Hepatic stellate cell (primary cell): ENCODE results near the gene ZNF774.
"Not testable (repeated sequence)": the region's sequence is repeated elsewhere in the genome, so short reads cannot be mapped to it uniquely, and the experiment has no call there.

Source experiments
- DNase-seq: peaks from one replicate; pipeline ENCODE4 v3.0.0; 2011; ENCODE audit warnings: low spot score

The ZNF774 gene

GRCh38 chr15:90393040-90393439 lies 41.0 kb downstream of the ZNF774 start:
- DNase-seq = no peak

DNA sequence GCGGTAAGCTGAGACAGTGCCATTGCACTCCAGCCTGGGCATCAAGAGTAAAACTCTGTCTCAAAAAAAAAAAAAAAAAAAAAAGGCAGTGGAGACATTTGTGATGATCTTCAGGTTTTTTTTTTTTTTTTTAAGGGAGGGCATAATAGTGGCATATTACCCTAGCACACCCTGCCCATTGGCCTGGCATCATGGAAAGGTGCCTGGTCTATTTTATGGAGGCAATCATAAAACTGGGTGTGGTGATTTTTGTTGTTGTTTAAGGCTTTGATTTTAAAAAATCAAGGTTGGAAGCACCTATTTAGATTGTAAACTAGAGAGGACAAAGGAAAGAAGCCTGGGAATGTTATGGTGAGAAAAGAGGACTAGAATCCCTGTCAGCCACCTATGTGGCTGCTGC lies 42.0 kb downstream of the ZNF774 start:
- no peak for DNase-seq

DNA sequence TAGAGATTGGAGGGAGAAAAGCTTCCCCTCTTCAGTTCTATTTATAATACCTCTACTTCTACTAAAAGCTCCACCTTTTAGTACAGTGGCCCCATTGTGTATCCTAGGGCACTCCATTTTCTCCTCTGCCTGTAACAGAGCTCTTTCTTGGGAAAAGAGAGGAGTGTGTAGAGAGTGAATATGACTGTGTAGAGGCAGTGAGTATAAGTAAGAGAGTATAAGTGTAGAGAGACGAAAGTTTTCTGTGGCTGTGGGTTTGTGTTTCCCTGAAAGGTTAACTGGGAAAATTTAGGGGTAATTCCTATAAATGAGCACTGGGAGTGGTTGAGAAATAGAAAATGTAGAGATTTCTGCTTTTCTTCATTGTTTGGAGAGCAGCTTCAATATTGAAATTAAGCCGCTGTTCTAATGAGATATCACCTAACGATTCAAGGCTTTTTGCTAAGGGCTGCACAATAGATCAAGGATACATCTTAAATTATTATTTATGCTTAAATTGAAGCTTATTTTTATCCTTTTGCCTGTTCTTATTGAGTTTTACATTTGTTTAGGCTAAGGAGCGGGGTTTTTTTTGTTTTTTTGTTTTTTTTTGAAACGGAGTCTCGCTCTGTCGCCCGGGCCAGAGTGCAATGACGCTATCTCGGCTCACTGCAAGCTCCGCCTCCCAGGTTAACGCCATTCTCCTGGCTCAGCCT lies 42.8 kb downstream of the ZNF774 start:
- no peak for DNase-seq

- DNase-seq = no peak
These were observed 44.2 kb downstream of the ZNF774 start for GRCh38 chr15:90396321-90396720.

GRCh38 chr15:90400005-90400758 lies 48.1 kb downstream of the ZNF774 start:
- no peak for DNase-seq

DNA sequence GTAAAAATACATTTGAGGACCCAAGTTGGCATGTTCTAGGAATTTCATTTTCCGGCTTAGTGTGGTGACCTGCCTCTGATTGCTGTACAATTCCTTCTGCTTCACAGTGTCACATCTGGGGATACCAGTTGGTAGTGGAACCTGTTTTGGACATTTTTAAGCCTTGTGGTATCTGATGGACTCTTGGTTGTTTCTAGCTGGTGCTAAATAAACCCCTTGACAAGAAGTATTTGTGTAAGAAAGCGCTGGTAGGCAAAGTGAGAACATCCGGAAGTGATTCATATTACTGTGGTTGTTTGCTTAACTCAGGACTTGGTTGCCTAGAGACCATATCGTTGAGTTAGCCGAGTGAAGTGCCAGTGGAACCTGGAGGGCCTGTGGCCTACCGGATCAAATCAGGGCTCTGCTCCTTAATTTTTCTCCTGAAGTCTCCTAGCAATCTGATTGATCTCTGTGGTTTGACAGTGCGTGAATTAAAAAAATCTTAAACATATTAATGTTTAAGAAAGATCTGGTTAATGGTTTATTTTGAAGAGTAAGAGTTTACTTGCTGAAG lies 48.8 kb downstream of the ZNF774 start:
- peak; percentile 80 for DNase-seq

DNA sequence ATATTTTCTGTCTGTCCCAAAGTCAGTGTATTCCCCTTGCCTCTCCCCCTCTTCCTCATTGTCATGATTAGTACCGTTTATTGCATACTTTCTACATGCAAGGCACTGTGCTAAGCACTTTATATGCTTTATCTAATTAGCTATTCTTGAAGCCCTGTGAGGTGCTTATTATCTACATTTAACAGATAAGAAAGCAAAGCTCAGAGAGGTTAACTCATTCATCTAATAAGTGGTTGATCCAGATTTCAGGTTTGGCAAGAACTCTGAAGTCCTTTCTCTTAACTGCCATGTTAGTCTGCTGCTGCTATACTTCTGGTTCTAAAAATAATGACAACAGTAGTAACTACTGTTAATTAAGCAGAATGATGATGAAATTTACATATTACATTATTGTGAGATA lies 49.4 kb downstream of the ZNF774 start:
- no peak for DNase-seq

DNA sequence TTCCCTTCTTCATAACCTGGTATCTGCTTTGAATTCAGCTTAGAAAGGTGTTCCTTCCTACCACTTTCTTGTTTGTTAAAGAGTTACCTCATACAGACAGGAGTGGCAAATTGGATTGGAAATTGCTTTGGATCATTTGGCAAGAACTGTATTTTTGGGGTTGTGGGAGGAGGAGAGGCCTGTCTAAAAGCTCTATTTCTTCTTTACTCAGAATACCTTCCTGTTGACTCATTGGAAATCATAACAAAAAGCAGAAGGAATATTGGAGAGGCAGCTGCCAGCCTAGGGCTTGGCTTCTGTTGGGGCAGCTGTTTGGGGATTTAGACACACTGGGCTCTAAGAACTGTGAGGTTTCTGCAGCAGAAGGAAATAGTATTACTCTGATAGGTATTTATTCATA lies 50.1 kb downstream of the ZNF774 start:
- peak; percentile 50 for DNase-seq

DNA sequence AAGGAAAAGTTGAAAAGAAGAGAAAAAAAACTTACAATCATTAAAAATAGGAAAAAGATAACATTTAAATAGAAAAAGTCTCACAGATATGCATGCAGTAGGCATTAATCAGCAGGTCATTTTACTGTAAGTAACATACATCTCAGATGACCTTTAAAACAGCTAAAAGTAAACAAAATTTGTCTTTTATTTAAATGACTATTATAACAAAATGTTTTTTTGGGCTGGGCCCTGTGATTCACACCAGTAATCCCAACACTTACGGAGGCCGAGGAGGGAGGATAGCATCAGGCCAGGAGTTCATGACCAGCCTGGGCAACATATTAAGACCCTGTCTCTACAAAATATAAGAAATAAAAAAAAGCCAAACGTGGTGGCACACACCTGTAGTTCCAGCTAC lies 50.7 kb downstream of the ZNF774 start:
- no peak for DNase-seq

DNA sequence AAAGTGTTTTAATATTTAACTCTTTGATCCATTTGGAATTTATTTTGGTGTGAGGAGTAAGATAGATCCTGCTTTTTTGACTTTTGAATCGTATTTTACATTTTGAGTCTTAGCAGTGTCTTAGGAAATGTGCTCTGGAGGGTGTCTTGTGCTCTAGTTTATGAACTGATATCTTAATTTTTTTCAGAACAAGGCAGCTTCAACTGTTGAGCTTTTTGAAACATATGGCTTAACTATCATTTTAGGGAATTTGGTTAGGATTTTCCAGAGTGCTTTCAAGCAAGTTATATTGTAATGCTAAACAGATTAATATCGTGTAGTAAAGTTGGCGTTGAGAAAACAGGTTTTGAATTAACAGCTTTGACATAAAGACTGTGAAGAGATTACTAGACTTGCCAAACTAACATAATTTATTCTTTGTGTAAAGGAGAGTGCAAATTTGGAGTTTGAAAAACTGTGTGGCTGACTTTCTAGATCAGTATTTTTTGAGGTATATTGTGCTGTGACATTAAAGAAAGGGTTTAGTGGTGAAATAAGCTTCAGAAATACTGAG lies 53.0 kb downstream of the ZNF774 start:
- DNase-seq = no peak

GRCh38 chr15:90407336-90407735 lies 55.3 kb downstream of the ZNF774 start:
- no peak for DNase-seq

GRCh38 chr15:90407871-90408317 lies 55.8 kb downstream of the ZNF774 start:
- DNase-seq = no peak

DNA sequence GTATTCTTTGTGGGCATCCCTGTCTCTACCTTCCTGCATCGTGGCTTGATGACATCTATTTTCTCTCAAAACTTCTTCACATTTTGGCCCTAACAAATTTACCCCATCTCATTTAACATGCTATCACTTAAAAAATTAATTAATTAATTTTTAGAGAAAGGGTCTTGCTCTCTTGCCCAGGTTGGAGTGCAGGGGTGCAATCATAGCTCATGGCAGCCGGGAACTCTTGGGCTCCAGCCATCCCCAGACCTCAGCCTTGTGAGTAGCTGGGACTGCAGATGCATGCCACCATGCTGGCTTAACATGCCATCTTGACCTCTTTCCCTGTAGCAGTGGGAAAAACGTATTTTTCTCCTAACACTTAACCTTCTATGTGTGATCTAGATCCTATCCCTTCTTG lies 56.6 kb downstream of the ZNF774 start:
- DNase-seq = no peak

DNA sequence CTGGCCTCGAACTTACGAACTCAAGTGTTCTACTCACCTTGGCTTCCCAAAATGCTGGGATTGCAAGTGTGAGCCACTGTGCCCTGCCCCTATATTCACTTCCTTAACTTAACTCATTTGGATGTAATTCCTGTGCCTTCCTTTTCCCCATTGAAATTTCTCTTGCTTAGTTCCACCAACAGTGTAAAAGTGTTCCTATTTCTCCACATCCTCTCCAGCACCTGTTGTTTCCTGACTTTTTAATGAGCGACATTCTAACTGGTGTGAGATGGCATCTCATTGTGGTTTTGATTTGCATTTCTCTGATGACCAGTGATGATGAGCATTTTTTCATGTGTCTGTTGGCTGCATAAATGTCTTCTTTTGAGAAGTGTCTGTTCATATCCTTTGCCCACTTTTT lies 57.5 kb downstream of the ZNF774 start:
- not testable (repeated sequence) for DNase-seq

DNA sequence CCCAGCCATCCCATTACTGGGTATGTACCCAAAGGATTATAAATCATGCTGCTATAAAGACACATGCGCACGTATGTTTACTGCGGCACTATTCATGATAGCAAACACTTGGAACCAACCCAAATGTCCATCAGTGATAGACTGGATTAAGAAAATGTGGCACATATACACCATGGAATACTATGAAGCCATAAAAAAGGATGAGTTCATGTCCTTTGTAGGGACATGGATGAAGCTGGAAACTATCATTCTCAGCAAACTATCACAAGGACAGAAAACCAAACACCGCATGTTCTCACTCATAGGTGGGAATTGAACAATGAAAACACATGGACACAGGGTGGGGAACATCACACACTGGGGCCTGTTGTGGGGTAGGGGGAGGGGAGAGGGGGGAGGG lies 58.2 kb downstream of the ZNF774 start:
- not testable (repeated sequence) for DNase-seq

DNA sequence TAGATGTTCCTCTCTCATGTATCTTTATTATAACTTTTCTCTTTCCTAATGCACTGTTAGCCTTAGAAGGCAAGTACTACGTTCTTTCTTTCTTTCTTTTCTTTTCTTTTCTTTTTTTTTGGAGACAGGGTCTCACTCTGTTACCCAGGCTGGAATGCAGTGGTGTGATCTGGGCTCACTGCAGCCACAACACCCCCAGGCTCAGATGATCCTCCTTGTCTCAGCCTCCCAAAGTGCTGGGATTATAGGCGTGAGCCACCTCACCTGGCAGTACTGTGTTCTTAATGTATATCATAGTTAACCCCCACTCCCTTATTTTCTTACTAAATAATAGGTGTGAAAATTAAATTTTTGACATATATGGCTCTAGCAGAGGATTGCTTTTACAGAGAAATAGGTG lies 59.1 kb downstream of the ZNF774 start:
- no peak for DNase-seq
